Kidney (tissue), 14 donors: Measurements from ENCODE around the gene UBE3C. TPM values are rescaled to one million over a fixed set of nuclear protein-coding genes. Genes with fewer than 3 reads are reported as not detected.

ENCODE experiments used
- DNase-seq, 5 donors: peaks; one replicate each; pipeline ENCODE4 v3.0.0-alpha.2; 2013 to 2020
- FAIRE-seq: peaks from 2 replicates; lab custom pipeline; 2012; peaks lifted over from hg19 to GRCh38; lab: Jason Lieb, UNC
- H3K27ac ChIP-seq, 2 donors: one replicate each; pipeline ENCODE4 v1.7.0; 2013; ENCODE audit warnings: low read depth in 2 of 2, low read length in 2 of 2, inconsistent platforms in 1 of 2
- H3K27me3 ChIP-seq: one replicate; pipeline ENCODE4 v1.7.1; 2013; ENCODE audit warnings: low read length, inconsistent platforms; ENCODE audit not compliant: control insufficient read depth, insufficient read depth
- H3K36me3 ChIP-seq, 3 donors: one replicate each; pipeline versions ENCODE4 v1.7.0 to v1.7.1; 2013; ENCODE audit warnings: low read length in 3 of 3, control low read depth in 1 of 3, inconsistent platforms in 1 of 3; ENCODE audit not compliant: insufficient read depth in 3 of 3, control insufficient read depth in 2 of 3
- H3K4me1 ChIP-seq, 3 donors: one replicate each; pipeline versions ENCODE4 v1.7.0 to v1.7.1; 2013; ENCODE audit warnings: low read length in 3 of 3, inconsistent platforms in 1 of 3, low read depth in 1 of 3; ENCODE audit not compliant: control insufficient read depth in 2 of 3, insufficient read depth in 2 of 3
- H3K4me3 ChIP-seq, 3 donors: one replicate each; pipeline versions ENCODE4 v1.7.0 to v1.8.1; 2013; ENCODE audit warnings: low read length in 3 of 3, control low read depth in 1 of 3, inconsistent platforms in 1 of 3
- H3K9ac ChIP-seq, 3 donors: one replicate each; pipeline versions ENCODE4 v1.7.0 to v1.7.1; 2013; ENCODE audit warnings: low read length in 3 of 3, control low read depth in 1 of 3, inconsistent platforms in 1 of 3
- H3K9me3 ChIP-seq, 3 donors: one replicate each; pipeline versions ENCODE4 v1.7.0 to v1.7.1; 2013; ENCODE audit warnings: low read length in 3 of 3, control low read depth in 1 of 3, inconsistent platforms in 1 of 3; ENCODE audit not compliant: control insufficient read depth in 2 of 3, insufficient read depth in 1 of 3
- intact Hi-C: fragments of 100-400 bp; cut with DNase I; formaldehyde crosslinking; loops from one replicate; pipeline ENCODE4 v1.11.1; 2022
- polyA plus RNA-seq: library from polyadenylated mRNA; stranded (reverse); fragments of 350-450 nt; fragmentation: Illumina TruSeq; extraction: RNeasy Lipid Tissue Mini Kit (QIAGEN cat#74804); gene quantifications from one replicate; pipeline ENCODE4 v1.2.3, GENCODE V29; 2014; ENCODE audit warnings: low read depth, low replicate concordance; ENCODE audit not compliant: insufficient read depth
- total RNA-seq: library from RNA; stranded (reverse); fragmentation: NEBNext Ultra II Directional; extraction: Animal tissue kit (Norgen Biotek cat#: 25700); gene quantifications from one replicate; pipeline ENCODE4 v1.2.1, GENCODE V29; 2021
- TF ChIP-seq, protein P1 (sequence below): IDR thresholded peaks from 3 replicates; pipeline ENCODE4 v1.5.1; 2012; ENCODE audit warnings: mild to moderate bottlenecking, moderate library complexity, borderline replicate concordance; ENCODE audit not compliant: insufficient read depth; ENCODE audit errors: extremely low read depth
- donor health status: control.
- donor health status: control.
- donor health status: control.
- donor health status: control.
- donor health status: control.
- donor health status: DM: yes; HTN: yes; CAD: no.
- donor health status: Normal renal cell carcinoma (clear cell type).

Gene UBE3C
- total and polyA plus RNA-seq, 2 donors from 2014 or later, result 20.9 to 58.5 TPM

DNA sequence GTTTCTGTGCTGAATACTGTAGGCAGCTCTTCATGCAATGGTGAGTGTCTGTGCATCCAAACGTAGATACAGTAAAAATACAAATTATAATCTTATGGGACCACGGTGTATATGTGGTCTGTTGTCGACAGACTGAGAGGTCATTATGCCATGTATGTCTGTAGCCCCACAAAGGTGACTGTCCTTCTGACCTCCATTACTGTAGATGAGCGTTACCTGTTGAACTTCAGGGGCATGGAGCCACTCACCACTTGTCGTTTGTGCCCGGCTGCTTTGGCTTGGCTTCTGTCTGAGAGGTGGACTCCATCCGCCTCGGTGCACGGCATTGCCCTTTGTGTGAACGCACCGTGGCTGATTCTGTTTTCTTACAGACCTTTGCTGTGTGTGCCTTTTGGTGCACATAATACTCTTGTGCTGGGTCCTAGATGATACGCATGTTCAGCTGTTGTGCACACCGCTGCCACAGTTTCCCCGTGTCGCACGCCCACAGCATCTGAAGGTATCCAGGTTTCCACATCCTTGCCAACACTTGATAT, 2.9 kb downstream of the UBE3C start:
- no peak overlapping the region for H3K9ac ChIP-seq
- intact Hi-C loops, result no loop called here
- H3K4me3 ChIP-seq, result no peak overlapping the region
- TF ChIP-seq, protein P1, sequence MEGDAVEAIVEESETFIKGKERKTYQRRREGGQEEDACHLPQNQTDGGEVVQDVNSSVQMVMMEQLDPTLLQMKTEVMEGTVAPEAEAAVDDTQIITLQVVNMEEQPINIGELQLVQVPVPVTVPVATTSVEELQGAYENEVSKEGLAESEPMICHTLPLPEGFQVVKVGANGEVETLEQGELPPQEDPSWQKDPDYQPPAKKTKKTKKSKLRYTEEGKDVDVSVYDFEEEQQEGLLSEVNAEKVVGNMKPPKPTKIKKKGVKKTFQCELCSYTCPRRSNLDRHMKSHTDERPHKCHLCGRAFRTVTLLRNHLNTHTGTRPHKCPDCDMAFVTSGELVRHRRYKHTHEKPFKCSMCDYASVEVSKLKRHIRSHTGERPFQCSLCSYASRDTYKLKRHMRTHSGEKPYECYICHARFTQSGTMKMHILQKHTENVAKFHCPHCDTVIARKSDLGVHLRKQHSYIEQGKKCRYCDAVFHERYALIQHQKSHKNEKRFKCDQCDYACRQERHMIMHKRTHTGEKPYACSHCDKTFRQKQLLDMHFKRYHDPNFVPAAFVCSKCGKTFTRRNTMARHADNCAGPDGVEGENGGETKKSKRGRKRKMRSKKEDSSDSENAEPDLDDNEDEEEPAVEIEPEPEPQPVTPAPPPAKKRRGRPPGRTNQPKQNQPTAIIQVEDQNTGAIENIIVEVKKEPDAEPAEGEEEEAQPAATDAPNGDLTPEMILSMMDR, result no peak
- no peaks in the 10 kb centered on the region for H3K9me3 ChIP-seq
- H3K36me3 ChIP-seq, result peaks cover 2 to 19% (median 9%) of the 10 kb centered on the region in 3 donors
- no peak overlapping the region for H3K27ac ChIP-seq
- FAIRE-seq, result no peak
- no peaks in the 10 kb centered on the region for H3K27me3 ChIP-seq
- peaks cover 0 to 26% (median 15%) of the 10 kb centered on the region in 3 donors for H3K4me1 ChIP-seq
- no peak for DNase-seq

DNA sequence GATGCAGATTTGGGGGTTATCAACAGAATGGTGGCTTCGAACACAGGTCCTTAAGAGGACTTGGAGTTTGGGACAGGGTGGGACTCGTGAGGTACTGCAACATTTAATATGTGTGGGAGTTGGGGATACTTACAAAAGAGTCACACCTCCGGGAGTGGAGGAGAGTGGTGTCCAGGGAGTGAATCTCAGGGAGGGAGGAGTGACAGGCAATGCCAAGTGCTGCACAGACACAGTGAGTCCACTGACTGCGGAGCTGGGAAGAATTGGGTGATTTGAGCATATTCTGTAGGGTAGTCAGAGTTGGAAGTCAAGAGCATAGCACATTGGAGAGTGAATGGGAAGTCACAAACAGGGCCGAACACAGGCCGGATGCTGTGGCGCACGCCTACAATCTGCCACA, 5.1 kb downstream of the UBE3C start:
- Histone ChIP-seq H3K27me3 (no peaks in the 10 kb centered on the region), H3K36me3 (peaks cover 2 to 19% (median 9%) of the 10 kb centered on the region in 3 donors), H3K9ac (no peak overlapping the region), H3K4me3 (no peak overlapping the region), H3K4me1 (peaks cover 0 to 24% (median 23%) of the 10 kb centered on the region in 3 donors), H3K9me3 (no peaks in the 10 kb centered on the region), H3K27ac (no peak overlapping the region)
- TF ChIP-seq, protein P1, result no peak
- FAIRE-seq (no peak), DNase-seq (no peak)
- intact Hi-C loops, result no loop called here

DNA sequence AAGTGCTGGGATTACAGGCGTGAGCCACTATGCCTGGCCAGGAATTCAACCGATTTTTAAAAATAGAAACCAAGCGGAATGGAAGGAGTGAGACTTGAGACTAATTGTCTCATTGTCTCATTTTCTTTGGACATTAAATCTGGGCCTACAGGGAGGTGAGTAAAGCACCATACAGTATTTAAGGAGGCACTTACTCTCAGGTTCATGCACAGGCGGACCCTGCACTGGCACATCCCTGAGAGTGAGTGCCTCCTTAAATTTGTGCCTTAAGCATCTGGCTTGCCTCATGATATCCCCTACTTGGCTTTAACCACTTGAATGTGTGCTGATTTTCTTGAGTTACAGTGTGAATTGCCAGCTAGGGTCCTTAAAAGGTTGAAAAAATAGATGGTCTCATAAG, 10.6 kb downstream of the UBE3C start:
- Histone ChIP-seq H3K4me1 (peaks cover 0 to 14% (median 8%) of the 10 kb centered on the region in 3 donors), H3K9me3 (no peaks in the 10 kb centered on the region), H3K4me3 (no peak overlapping the region), H3K36me3 (no peaks in the 10 kb centered on the region), H3K9ac (no peak overlapping the region), H3K27ac (no peak overlapping the region), H3K27me3 (no peaks in the 10 kb centered on the region)
- FAIRE-seq (no peak), DNase-seq (no peak)
- intact Hi-C loops, result no loop called here
- TF ChIP-seq, protein P1, result no peak

DNA sequence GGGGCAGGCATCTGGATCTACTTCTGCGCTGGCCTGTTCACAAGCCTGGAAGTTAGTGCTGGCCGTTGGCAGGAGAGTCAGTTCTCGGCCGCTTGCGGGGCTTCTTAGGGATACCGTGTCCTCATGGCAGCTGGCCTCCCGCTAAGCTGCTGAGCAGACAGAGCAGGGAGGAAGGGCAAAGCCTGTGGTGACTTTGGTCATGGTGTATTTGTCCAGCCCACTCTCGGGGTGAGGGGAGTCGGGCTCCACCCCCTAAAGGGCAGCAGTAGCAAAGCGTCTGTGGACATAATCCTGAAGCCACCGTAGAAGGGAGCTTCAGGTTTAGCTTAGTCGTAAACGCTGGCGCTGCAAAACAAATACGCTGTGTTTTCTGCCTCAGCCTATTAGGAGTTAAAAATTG, 12.2 kb downstream of the UBE3C start:
- TF ChIP-seq, protein P1, result no peak
- Histone ChIP-seq H3K9me3 (no peaks in the 10 kb centered on the region), H3K9ac (no peak overlapping the region), H3K27ac (no peak overlapping the region), H3K4me3 (no peak overlapping the region), H3K4me1 (peaks cover 0 to 14% (median 11%) of the 10 kb centered on the region in 3 donors), H3K27me3 (no peaks in the 10 kb centered on the region), H3K36me3 (no peaks in the 10 kb centered on the region)
- DNase-seq (peak in 4 of 5 donors; percentile 61 to 76 (median 70)), FAIRE-seq (no peak)
- intact Hi-C loops, result no loop called here
